PC-9 (cell line): ENCODE measurements around the gene AP3B1. TPM values are rescaled to one million over a fixed set of nuclear protein-coding genes. Genes with fewer than 3 reads are reported as not detected.

Source experiments
- BruUV-seq: library from RNA; stranded (reverse); fragments of 400-500 nt; replicated peaks from 2 replicates; lab custom pipeline; 2021; lab: Mats Ljungman, UMichigan
- CTCF ChIA-PET: fragments of 300-600 bp; sonication (Branson Sonifier 250); formaldehyde crosslinking; loops from one replicate; lab custom pipeline; 2022; ENCODE audit warnings: antibody characterized with exemption; lab: Charles Lee
- POLR2A ChIA-PET: fragments of 300-600 bp; sonication (Branson Sonifier 250); formaldehyde crosslinking; loops from one replicate; lab custom pipeline; 2022; ENCODE audit warnings: antibody characterized with exemption; ENCODE audit not compliant: unreplicated experiment; lab: Charles Lee
- DNase-seq, 2 experiments: peaks; one replicate each; pipeline versions ENCODE4 v3.0.0 to v3.0.0-alpha.2; 2015 to 2022; ENCODE audit warnings: mixed read lengths in 1 of 2
- H2AFZ ChIP-seq: fragments of 200-600 bp; sonication (generic); 2 replicates; pipeline ENCODE4 v1.8.1; 2017; ENCODE audit warnings: antibody characterized with exemption
- H3F3A ChIP-seq: fragments of 200-600 bp; sonication (generic); 2 replicates; pipeline ENCODE4 v1.8.1; 2017; ENCODE audit warnings: antibody characterized with exemption, mild to moderate bottlenecking, low read depth; ENCODE audit not compliant: insufficient read depth
- H3K27ac ChIP-seq: fragments of 200-600 bp; sonication (generic); 2 replicates; pipeline ENCODE4 v1.6.1; 2016; ENCODE audit warnings: mixed run types
- H3K27me3 ChIP-seq: fragments of 200-600 bp; sonication (generic); 2 replicates; pipeline ENCODE4 v1.6.1; 2016; ENCODE audit warnings: low read depth, mixed run types; ENCODE audit not compliant: insufficient read depth
- H3K36me3 ChIP-seq: fragments of 200-600 bp; sonication (generic); 2 replicates; pipeline ENCODE4 v1.6.1; 2016; ENCODE audit warnings: low read depth, mixed run types
- H3K4me1 ChIP-seq: fragments of 200-600 bp; sonication (generic); replicated peaks from 2 replicates; pipeline ENCODE4 v1.6.1; 2016; ENCODE audit warnings: mixed run types; ENCODE audit not compliant: insufficient read depth
- H3K4me2 ChIP-seq: fragments of 200-600 bp; sonication (generic); 2 replicates; pipeline ENCODE4 v1.6.1; 2017; ENCODE audit warnings: mixed run types
- H3K4me3 ChIP-seq: fragments of 200-600 bp; sonication (generic); 2 replicates; pipeline ENCODE4 v1.6.1; 2016; ENCODE audit warnings: mixed run types
- H3K79me2 ChIP-seq: fragments of 200-600 bp; sonication (generic); 2 replicates; pipeline ENCODE4 v1.6.1; 2017; ENCODE audit warnings: low read depth, mixed run types
- H3K9me2 ChIP-seq: fragments of 200-600 bp; sonication (generic); 2 replicates; pipeline ENCODE4 v1.8.1; 2017; ENCODE audit warnings: mild to moderate bottlenecking; ENCODE audit not compliant: insufficient read depth
- H3K9me3 ChIP-seq: fragments of 200-600 bp; sonication (generic); 2 replicates; pipeline ENCODE4 v1.8.1; 2016; ENCODE audit warnings: low read depth; ENCODE audit not compliant: insufficient read depth
- H4K20me1 ChIP-seq: fragments of 200-600 bp; sonication (generic); 2 replicates; pipeline ENCODE4 v1.8.1; 2017; ENCODE audit not compliant: insufficient read depth
- EZH2 ChIP-seq: fragments of 200-600 bp; sonication (generic); IDR thresholded peaks from 2 replicates; pipeline ENCODE4 v1.8.0; 2017; ENCODE audit warnings: antibody characterized with exemption, low read depth
- intact Hi-C: fragments of 100-400 bp; cut with micrococcal nuclease; formaldehyde crosslinking; loops from one replicate; pipeline ENCODE4 v1.10.0; 2022; ENCODE audit not compliant: unreplicated experiment
- total RNA-seq: library from RNA; stranded (reverse); gene quantifications from 2 replicates; pipeline ENCODE4 v1.2.3, GENCODE V29; 2021
- TF ChIP-seq, protein P1 (sequence below): fragments of 200-600 bp; sonication (generic); conservative IDR thresholded peaks from 2 replicates; pipeline ENCODE4 v1.6.1; 2017; ENCODE audit warnings: mixed run types, antibody characterized with exemption, mild to moderate bottlenecking, moderate library complexity

The AP3B1 gene
- total RNA-seq, 1 experiment from 2014 or later, result 44.0 TPM

DNA sequence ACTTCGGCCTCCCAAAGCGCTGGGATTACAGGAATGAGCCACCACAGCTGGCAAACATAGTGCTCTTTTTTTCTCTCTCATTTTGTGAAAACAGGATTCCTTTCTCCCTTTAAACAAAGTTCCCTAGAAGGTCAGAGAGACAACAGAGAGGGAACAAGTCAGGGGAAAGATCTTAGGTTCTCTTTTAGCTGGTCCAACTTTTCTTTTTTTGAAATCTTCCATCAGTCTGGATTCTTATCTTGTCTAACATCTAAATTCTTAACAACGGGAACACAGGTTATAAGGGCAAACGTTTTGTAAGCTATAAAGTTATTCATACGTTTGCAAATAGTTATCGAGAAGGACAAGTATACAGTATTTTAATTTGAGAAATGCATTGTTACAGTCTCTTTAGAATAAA lies 294.3 kb downstream of the AP3B1 start:
- DNase-seq, result no peak

DNA sequence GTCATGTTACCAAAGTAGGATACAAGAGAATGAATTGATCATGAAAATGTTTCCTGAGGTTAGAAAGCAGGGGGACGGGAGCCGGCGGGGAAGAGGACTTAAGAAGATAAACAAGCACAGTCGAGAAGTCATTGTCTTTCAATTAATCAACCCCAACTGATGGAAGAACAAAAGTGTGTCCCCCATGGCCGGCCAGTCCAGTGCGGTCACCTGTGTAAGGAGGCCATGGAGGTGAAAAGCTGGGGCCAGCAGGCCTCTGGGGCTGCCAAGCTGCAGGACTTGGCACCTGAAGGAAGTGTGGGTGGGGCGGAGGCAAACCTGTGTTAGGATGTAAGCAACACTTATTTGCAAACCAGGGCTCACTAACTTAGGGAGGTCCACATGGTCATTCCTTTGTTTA lies 295.1 kb downstream of the AP3B1 start:
- Histone ChIP-seq H3F3A (no peaks in the 10 kb centered on the region), H3K4me3 (no peak overlapping the region), H3K27ac (no peak overlapping the region), H3K27me3 (no peaks in the 10 kb centered on the region), H3K9me2 (no peaks in the 10 kb centered on the region), H3K36me3 (0 out of 2 replicates have a peak, but pooled peaks cover 3% of the 10 kb centered on the region), H3K9me3 (no peaks in the 10 kb centered on the region), H4K20me1 (no peaks in the 10 kb centered on the region), H3K79me2 (no peaks in the 10 kb centered on the region), H3K4me1 (no peaks in the 10 kb centered on the region), H3K4me2 (no peak overlapping the region), H2AFZ (no peak overlapping the region)
- TF ChIP-seq EZH2, result no peak
- TF ChIP-seq, protein P1, sequence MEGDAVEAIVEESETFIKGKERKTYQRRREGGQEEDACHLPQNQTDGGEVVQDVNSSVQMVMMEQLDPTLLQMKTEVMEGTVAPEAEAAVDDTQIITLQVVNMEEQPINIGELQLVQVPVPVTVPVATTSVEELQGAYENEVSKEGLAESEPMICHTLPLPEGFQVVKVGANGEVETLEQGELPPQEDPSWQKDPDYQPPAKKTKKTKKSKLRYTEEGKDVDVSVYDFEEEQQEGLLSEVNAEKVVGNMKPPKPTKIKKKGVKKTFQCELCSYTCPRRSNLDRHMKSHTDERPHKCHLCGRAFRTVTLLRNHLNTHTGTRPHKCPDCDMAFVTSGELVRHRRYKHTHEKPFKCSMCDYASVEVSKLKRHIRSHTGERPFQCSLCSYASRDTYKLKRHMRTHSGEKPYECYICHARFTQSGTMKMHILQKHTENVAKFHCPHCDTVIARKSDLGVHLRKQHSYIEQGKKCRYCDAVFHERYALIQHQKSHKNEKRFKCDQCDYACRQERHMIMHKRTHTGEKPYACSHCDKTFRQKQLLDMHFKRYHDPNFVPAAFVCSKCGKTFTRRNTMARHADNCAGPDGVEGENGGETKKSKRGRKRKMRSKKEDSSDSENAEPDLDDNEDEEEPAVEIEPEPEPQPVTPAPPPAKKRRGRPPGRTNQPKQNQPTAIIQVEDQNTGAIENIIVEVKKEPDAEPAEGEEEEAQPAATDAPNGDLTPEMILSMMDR, result no peak
- BruUV-seq, result no TSS peak
- ChIA-PET POLR2A (no interaction called here), CTCF (no interaction called here)
- DNase-seq, result no peak
- intact Hi-C loops, result no loop called here

More for the DNA sequence above, 294.3 kb downstream of the AP3B1 start:
- Histone ChIP-seq H3K4me1 (no peaks in the 10 kb centered on the region), H2AFZ (no peak overlapping the region), H3K4me2 (no peak overlapping the region), H3K27ac (no peak overlapping the region), H3K79me2 (no peaks in the 10 kb centered on the region), H4K20me1 (no peaks in the 10 kb centered on the region), H3K4me3 (no peak overlapping the region), H3K27me3 (no peaks in the 10 kb centered on the region), H3K9me3 (no peaks in the 10 kb centered on the region), H3K36me3 (0 out of 2 replicates have a peak, but pooled peaks cover 3% of the 10 kb centered on the region), H3K9me2 (no peaks in the 10 kb centered on the region), H3F3A (no peaks in the 10 kb centered on the region)
- TF ChIP-seq EZH2, result no peak
- TF ChIP-seq, protein P1, result no peak
- ChIA-PET POLR2A (no interaction called here), CTCF (no interaction called here)
- BruUV-seq, result no TSS peak
- intact Hi-C loops, result loop anchor here (10.0 kb wide), 1 partner anchor 355 kb away; no protein-coding TSS in a partner anchor

DNA sequence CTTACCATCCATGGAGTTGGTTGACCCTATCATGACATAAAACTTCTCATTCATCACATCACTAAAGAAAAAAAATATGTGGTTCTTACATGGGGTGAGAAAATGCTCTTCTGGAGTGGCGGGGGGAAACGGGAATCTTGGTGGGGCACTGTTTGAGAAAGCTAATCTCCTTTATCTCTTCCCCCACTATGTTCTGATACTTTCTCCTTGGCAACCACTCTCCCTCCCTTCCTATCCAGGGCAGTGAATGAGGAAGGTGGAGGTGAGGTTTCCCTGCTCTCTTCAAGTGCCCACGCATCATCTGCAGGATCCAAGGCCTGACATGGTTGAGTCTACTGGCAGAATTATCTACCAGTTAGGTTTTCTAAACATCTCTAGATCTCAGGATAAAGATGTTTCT lies 297.6 kb downstream of the AP3B1 start:
- no peak for TF ChIP-seq EZH2
- TF ChIP-seq, protein P1, result no peak
- Histone ChIP-seq H3K36me3 (0 out of 2 replicates have a peak, but pooled peaks cover 3% of the 10 kb centered on the region), H4K20me1 (no peaks in the 10 kb centered on the region), H3K4me1 (no peaks in the 10 kb centered on the region), H3K9me2 (no peaks in the 10 kb centered on the region), H3K9me3 (no peaks in the 10 kb centered on the region), H3K27me3 (no peaks in the 10 kb centered on the region), H3K4me3 (no peak overlapping the region), H3K27ac (no peak overlapping the region), H3F3A (no peaks in the 10 kb centered on the region), H3K4me2 (no peak overlapping the region), H2AFZ (no peak overlapping the region), H3K79me2 (no peaks in the 10 kb centered on the region)
- CTCF ChIA-PET, result no interaction called here
- intact Hi-C loops, result no loop called here
- no peak for DNase-seq
- BruUV-seq, result no TSS peak
- POLR2A ChIA-PET, result no interaction called here
